ENCODE measurements around the gene NECTIN4.

DNA sequence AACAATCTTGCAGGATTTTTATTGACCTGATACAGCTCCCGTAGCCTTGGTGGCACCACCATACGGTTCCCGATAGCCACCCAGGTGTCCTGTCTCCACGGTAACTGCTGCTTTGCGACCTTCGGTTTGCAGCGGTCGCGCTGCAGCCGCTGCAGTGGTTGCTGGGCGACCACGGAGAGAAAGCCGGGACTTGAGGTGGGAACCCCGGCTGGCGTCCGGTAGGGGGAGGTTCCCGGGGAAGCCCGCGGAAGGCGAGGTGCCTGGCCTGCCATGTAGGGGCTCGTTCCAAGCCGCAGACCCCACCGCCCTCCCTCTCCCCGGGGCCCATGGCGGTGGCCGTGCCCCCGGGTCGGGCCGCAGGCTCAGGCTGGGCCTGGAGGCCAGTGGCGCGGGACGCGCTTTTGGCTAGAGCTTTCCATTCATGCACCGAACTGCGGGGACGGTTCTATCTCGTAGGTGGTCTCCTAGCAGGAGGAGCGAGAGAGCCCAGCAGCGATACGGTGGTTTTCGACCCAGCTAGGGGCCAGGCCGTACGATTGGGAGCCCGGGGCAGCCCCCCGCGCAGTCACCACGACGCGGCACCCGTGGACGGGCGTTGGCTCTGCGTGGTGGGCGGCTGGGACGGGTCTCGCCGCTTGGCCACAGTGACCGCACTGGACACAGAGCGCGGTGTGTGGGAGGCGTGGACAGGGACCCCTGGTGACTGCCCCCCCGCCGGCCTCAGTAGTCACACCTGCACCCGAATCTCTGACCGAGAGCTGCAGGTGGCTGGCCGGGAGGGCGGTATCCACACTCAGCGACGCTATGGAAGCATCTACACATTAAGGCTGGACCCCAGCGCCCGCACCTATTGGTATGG is 9.1 kb upstream of the NECTIN4 start, which contains the start of gene KLHDC9:
- TF ChIP-seq, protein P1, sequence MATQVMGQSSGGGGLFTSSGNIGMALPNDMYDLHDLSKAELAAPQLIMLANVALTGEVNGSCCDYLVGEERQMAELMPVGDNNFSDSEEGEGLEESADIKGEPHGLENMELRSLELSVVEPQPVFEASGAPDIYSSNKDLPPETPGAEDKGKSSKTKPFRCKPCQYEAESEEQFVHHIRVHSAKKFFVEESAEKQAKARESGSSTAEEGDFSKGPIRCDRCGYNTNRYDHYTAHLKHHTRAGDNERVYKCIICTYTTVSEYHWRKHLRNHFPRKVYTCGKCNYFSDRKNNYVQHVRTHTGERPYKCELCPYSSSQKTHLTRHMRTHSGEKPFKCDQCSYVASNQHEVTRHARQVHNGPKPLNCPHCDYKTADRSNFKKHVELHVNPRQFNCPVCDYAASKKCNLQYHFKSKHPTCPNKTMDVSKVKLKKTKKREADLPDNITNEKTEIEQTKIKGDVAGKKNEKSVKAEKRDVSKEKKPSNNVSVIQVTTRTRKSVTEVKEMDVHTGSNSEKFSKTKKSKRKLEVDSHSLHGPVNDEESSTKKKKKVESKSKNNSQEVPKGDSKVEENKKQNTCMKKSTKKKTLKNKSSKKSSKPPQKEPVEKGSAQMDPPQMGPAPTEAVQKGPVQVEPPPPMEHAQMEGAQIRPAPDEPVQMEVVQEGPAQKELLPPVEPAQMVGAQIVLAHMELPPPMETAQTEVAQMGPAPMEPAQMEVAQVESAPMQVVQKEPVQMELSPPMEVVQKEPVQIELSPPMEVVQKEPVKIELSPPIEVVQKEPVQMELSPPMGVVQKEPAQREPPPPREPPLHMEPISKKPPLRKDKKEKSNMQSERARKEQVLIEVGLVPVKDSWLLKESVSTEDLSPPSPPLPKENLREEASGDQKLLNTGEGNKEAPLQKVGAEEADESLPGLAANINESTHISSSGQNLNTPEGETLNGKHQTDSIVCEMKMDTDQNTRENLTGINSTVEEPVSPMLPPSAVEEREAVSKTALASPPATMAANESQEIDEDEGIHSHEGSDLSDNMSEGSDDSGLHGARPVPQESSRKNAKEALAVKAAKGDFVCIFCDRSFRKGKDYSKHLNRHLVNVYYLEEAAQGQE (IDR thresholded peaks at IDR 0.05; ENCODE audit: low read depth, low read length): no peak
- TF ChIP-seq, protein P2, sequence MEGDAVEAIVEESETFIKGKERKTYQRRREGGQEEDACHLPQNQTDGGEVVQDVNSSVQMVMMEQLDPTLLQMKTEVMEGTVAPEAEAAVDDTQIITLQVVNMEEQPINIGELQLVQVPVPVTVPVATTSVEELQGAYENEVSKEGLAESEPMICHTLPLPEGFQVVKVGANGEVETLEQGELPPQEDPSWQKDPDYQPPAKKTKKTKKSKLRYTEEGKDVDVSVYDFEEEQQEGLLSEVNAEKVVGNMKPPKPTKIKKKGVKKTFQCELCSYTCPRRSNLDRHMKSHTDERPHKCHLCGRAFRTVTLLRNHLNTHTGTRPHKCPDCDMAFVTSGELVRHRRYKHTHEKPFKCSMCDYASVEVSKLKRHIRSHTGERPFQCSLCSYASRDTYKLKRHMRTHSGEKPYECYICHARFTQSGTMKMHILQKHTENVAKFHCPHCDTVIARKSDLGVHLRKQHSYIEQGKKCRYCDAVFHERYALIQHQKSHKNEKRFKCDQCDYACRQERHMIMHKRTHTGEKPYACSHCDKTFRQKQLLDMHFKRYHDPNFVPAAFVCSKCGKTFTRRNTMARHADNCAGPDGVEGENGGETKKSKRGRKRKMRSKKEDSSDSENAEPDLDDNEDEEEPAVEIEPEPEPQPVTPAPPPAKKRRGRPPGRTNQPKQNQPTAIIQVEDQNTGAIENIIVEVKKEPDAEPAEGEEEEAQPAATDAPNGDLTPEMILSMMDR (IDR thresholded peaks at IDR 0.05): no peak
- TF ChIP-seq EP300 (IDR thresholded peaks at IDR 0.05; ENCODE audit: borderline replicate concordance in 1 of 2, low read depth in 1 of 2, low read length in 1 of 2) (no peak), TCF12 (IDR thresholded peaks at IDR 0.05) (no peak), NFIC (IDR thresholded peaks at IDR 0.05; ENCODE audit: borderline replicate concordance) (no peak)

Data from SK-N-SH (cell line).